Neural progenitor cell (in vitro differentiated cells): Measurements from ENCODE around the gene RTN4R.

Experiments used
- CTCF ChIP-seq: fragments of 200-600 bp; sonication (generic); IDR thresholded peaks from 2 replicates; pipeline ENCODE4 v1.5.1; 2017; ENCODE audit warnings: antibody characterized with exemption, mild to moderate bottlenecking
- EZH2 ChIP-seq: fragments of 200-600 bp; sonication (generic); IDR thresholded peaks from 2 replicates; pipeline ENCODE4 v1.6.1; 2017; ENCODE audit warnings: antibody characterized with exemption, mild to moderate bottlenecking, moderate library complexity
- EZH2phosphoT487 ChIP-seq: fragments of 200-600 bp; sonication (generic); IDR thresholded peaks from 2 replicates; pipeline ENCODE4 v1.6.1; 2017; ENCODE audit warnings: antibody characterized with exemption

GRCh38 chr22:20292673-20293232 is 24.6 kb upstream of the RTN4R start:
- TF ChIP-seq CTCF (no peak), EZH2phosphoT487 (no peak), EZH2 (no peak)
